Fibroblast of lung (primary cell): ENCODE data around the gene MIEF1. TPM values are rescaled to one million over a fixed set of nuclear protein-coding genes. Genes with fewer than 3 reads are reported as not detected.
A peak's percentile ranks its signal among the peaks of the same experiment; 100 is the strongest.

ENCODE experiments used
- DNase-seq, 2 donors: peaks; one replicate each; pipeline versions ENCODE4 v3.0.0 to v3.0.0-alpha.2; 2010; ENCODE audit warnings: low read depth in 2 of 2
- H2AFZ ChIP-seq: 2 replicates; pipeline ENCODE4 v1.5.1; 2012; ENCODE audit warnings: low read length, control low read depth, inconsistent platforms
- H3K27ac ChIP-seq: 2 replicates; pipeline ENCODE4 v1.5.1; 2011; ENCODE audit warnings: low read length, control low read depth; ENCODE audit not compliant: insufficient read depth
- H3K27me3 ChIP-seq: 2 replicates; pipeline ENCODE4 v1.5.1; 2011; ENCODE audit warnings: mild to moderate bottlenecking, low read length; ENCODE audit not compliant: control insufficient read depth, insufficient read depth
- H3K36me3 ChIP-seq: 2 replicates; pipeline ENCODE4 v1.5.1; 2011; ENCODE audit warnings: low read length; ENCODE audit not compliant: control insufficient read depth, insufficient read depth
- H3K4me1 ChIP-seq: 2 replicates; pipeline ENCODE4 v1.5.1; 2011; ENCODE audit warnings: low read length; ENCODE audit not compliant: control insufficient read depth, insufficient read depth; ENCODE audit errors: extremely low read depth
- H3K4me2 ChIP-seq: 2 replicates; pipeline ENCODE4 v1.5.1; 2011; ENCODE audit warnings: low read length, control low read depth; ENCODE audit not compliant: insufficient read depth; ENCODE audit errors: extremely low read depth
- H3K4me3 ChIP-seq, 4 experiments: fragments of 200-600 bp in 1 of 4; sonication (generic) in 1 of 4; replicated peaks in 1 of 4; 2 replicates each; pipeline ENCODE4 v1.5.1; 2011 to 2016; ENCODE audit warnings: low read length in 4 of 4, low read depth in 3 of 4, mild to moderate bottlenecking in 3 of 4, control low read depth in 2 of 4, inconsistent platforms in 1 of 4, mixed read lengths in 1 of 4; ENCODE audit not compliant: insufficient read depth in 1 of 4; ENCODE audit errors: control extremely low read depth in 1 of 4
- H3K79me2 ChIP-seq: 2 replicates; pipeline ENCODE4 v1.5.1; 2012; ENCODE audit warnings: mild to moderate bottlenecking, low read length, inconsistent platforms; ENCODE audit not compliant: control insufficient read depth, insufficient read depth
- H3K9ac ChIP-seq: 2 replicates; pipeline ENCODE4 v1.5.1; 2011; ENCODE audit warnings: mild to moderate bottlenecking, low read length, control low read depth; ENCODE audit not compliant: insufficient read depth
- H3K9me3 ChIP-seq: 2 replicates; pipeline ENCODE4 v1.5.1; 2012; ENCODE audit warnings: low read depth, low read length; ENCODE audit not compliant: control insufficient read depth, insufficient read depth
- H4K20me1 ChIP-seq: 2 replicates; pipeline ENCODE4 v1.5.1; 2011; ENCODE audit warnings: low read length; ENCODE audit not compliant: control insufficient read depth, insufficient read depth; ENCODE audit errors: extremely low read depth
- EZH2 ChIP-seq: IDR thresholded peaks from 2 replicates; pipeline ENCODE4 v1.5.1; 2012; ENCODE audit warnings: low read length, control low read depth, mild to moderate bottlenecking; ENCODE audit errors: missing control alignments
- polyA plus RNA-seq, 2 donors: library from polyadenylated mRNA; depleted of rRNA in 1 of 2; stranded (reverse) in 1 of 2; unstranded in 1 of 2; fragments of >200 nt; gene quantifications; 2 replicates each; pipeline ENCODE4 v1.2.1, GENCODE V29; 2011 to 2012; ENCODE audit warnings: missing spikeins in 1 of 2
- total RNA-seq: library from RNA; depleted of rRNA; stranded (reverse); fragments of >200 nt; gene quantifications from 2 replicates; pipeline ENCODE4 v1.2.1, GENCODE V29; 2014
- TF ChIP-seq, protein P1 (sequence below), 2 donors: IDR thresholded peaks in 1 of 2; conservative IDR thresholded peaks in 1 of 2; 1 replicate in 1 of 2; 2 replicates in 1 of 2; pipeline ENCODE4 v1.5.1; 2011 to 2012; ENCODE audit warnings: low read length in 2 of 2, control low read depth in 1 of 2, inconsistent platforms in 1 of 2, low read depth in 1 of 2, mild to moderate bottlenecking in 1 of 2

Gene MIEF1
- total and polyA plus RNA-seq, 2 donors (not counting 1 experiment from before 2014, with no cell fraction given) = 16.8 to 19.0 TPM

GRCh38 chr22:39528080-39528661 lies 26.1 kb downstream of the MIEF1 start:
- no peak overlapping the region for H3K27ac ChIP-seq
- peaks cover 27% of the 10 kb centered on the region for H3K36me3 ChIP-seq
- H3K4me2 ChIP-seq = no peak overlapping the region
- no peak overlapping the region for H3K4me3 ChIP-seq
- peaks cover 19% of the 10 kb centered on the region for H3K4me1 ChIP-seq
- DNase-seq = no peak
- TF ChIP-seq EZH2 = no peak
- TF ChIP-seq, protein P1, sequence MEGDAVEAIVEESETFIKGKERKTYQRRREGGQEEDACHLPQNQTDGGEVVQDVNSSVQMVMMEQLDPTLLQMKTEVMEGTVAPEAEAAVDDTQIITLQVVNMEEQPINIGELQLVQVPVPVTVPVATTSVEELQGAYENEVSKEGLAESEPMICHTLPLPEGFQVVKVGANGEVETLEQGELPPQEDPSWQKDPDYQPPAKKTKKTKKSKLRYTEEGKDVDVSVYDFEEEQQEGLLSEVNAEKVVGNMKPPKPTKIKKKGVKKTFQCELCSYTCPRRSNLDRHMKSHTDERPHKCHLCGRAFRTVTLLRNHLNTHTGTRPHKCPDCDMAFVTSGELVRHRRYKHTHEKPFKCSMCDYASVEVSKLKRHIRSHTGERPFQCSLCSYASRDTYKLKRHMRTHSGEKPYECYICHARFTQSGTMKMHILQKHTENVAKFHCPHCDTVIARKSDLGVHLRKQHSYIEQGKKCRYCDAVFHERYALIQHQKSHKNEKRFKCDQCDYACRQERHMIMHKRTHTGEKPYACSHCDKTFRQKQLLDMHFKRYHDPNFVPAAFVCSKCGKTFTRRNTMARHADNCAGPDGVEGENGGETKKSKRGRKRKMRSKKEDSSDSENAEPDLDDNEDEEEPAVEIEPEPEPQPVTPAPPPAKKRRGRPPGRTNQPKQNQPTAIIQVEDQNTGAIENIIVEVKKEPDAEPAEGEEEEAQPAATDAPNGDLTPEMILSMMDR (conservative IDR thresholded peaks at IDR 0.05 in 1 of 2, IDR thresholded peaks at IDR 0.05 in 1 of 2; ENCODE audit: low read depth in 1 of 2, low read length in 2 of 2) = no peak
- peaks cover 47% of the 10 kb centered on the region for H3K79me2 ChIP-seq
- H3K9ac ChIP-seq = no peak overlapping the region
- H3K9me3 ChIP-seq = no peaks in the 10 kb centered on the region
- H2AFZ ChIP-seq = no peak overlapping the region
- no peaks in the 10 kb centered on the region for H3K27me3 ChIP-seq
- H4K20me1 ChIP-seq = no peaks in the 10 kb centered on the region

- Histone ChIP-seq H3K79me2 (peaks cover 44% of the 10 kb centered on the region), H3K4me3 (peak overlapping the region in 1 of 4 experiments; percentile 2), H4K20me1 (no peaks in the 10 kb centered on the region), H3K9ac (no peak overlapping the region), H2AFZ (no peak overlapping the region), H3K9me3 (no peaks in the 10 kb centered on the region), H3K4me1 (peaks cover 19% of the 10 kb centered on the region), H3K27me3 (no peaks in the 10 kb centered on the region), H3K36me3 (peaks cover 24% of the 10 kb centered on the region), H3K27ac (peak overlapping the region; percentile 6), H3K4me2 (peak overlapping the region; percentile 32)
- DNase-seq = peak; percentile 92 to 94
- no peak for TF ChIP-seq EZH2
- TF ChIP-seq, protein P1 (conservative IDR thresholded peaks at IDR 0.05 in 1 of 2, IDR thresholded peaks at IDR 0.05 in 1 of 2; ENCODE audit: low read depth in 1 of 2, low read length in 2 of 2) = peak; percentile 93 to 94
Measured at GRCh38 chr22:39528681-39529486, 26.8 kb downstream of the MIEF1 start.

- peaks cover 19% of the 10 kb centered on the region for H3K36me3 ChIP-seq
- no peak overlapping the region for H3K4me2 ChIP-seq
- no peaks in the 10 kb centered on the region for H4K20me1 ChIP-seq
- TF ChIP-seq, protein P1 (conservative IDR thresholded peaks at IDR 0.05 in 1 of 2, IDR thresholded peaks at IDR 0.05 in 1 of 2; ENCODE audit: low read depth in 1 of 2, low read length in 2 of 2) = no peak
- TF ChIP-seq EZH2 = no peak
- no peak overlapping the region for H2AFZ ChIP-seq
- peaks cover 17% of the 10 kb centered on the region for H3K4me1 ChIP-seq
- DNase-seq = no peak
- no peaks in the 10 kb centered on the region for H3K27me3 ChIP-seq
- no peak overlapping the region for H3K4me3 ChIP-seq
- H3K79me2 ChIP-seq = peaks cover 38% of the 10 kb centered on the region
- H3K9ac ChIP-seq = no peak overlapping the region
- H3K27ac ChIP-seq = no peak overlapping the region
- no peaks in the 10 kb centered on the region for H3K9me3 ChIP-seq
Measured at GRCh38 chr22:39529487-39529851, 27.4 kb downstream of the MIEF1 start.
